SK-MEL-5 (cell line): ENCODE data around the gene FAM193B. TPM values are rescaled to one million over a fixed set of nuclear protein-coding genes. Genes with fewer than 3 reads are reported as not detected.

Experiments
- DNase-seq: peaks from one replicate; pipeline ENCODE4 v3.0.0-alpha.2; 2016; ENCODE audit warnings: low read depth, low spot score
- in situ Hi-C: cut with HindIII; loops from 2 replicates; pipeline ENCODE4 v1.10.0; 2016; ENCODE audit warnings: low sequenced_read_pairs, high pct_unique_total_duplicates, low pct_unique_long_range_greater_than_20kb
- total RNA-seq: library from RNA; depleted of rRNA; stranded (reverse); fragments of >200 nt; shearing (Covaris generic); gene quantifications from 2 replicates; pipeline ENCODE4 v1.2.3, GENCODE V29; 2014

FAM193B gene
- total RNA-seq, 1 experiment from 2014 or later, result 11.4 TPM

GRCh38 chr5:177509991-177510566 is 44.3 kb downstream of the FAM193B start:
- peak; percentile 25 for DNase-seq
- in situ Hi-C loops, result no loop called here

DNA sequence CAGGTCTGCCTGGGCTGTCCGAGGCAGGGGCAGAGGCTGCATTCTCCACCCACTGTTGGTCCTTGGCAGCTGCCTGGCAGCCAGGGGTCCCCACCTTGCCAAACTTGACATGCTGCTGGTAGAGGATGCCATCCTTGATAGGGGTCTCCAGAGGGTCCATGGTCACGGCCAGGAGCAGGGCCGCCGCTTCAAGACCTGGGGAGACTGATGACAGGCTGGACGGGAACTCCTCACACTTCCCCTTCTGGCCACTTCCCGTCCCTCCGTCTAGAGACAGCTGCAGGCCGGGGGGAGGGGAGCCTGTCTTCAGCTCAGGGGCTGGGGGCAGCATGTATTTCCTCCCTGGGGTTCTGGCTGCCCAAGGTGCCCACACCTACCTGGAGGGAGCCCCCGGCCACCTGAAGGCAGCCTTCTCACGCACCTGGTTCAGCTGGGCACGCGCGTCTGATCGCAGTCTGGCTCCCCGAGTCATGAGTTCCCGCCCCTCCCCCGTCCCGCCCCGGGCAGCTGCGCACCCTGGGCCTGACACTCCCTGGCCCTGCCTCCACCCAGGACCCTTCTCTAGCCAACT is 44.9 kb downstream of the FAM193B start, which contains the start of gene DOK3:
Gene DOK3, minus strand, starts transcription at position 446 of the 571 bp plus-strand sequence. Its CDS starts 286 bp downstream, at position 160.
- in situ Hi-C loops, result no loop called here
- no peak for DNase-seq

DNA sequence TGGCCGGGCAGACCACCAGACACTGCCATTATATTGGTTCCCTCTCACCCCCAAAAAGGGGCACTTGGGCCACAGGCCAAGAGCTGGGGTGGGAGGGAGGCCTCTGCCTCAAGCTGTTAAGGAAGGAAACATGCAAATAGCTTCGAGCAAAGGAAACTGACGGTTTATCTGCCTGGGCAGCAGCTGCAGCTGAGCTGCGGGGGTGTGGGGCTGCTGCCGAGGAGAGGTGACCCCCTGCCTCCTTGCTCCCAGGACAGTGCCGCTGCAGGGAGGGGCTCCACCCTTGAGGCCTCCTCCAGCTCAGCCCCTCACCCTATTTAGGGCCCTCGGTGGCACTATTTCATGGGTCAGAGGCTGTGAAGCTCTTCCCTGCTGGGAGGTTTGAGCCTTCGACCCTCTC is 45.5 kb downstream of the FAM193B start:
- DNase-seq, result no peak
- in situ Hi-C loops, result no loop called here

GRCh38 chr5:177508221-177508611 is 46.1 kb downstream of the FAM193B start:
- no peak for DNase-seq
- in situ Hi-C loops, result no loop called here

DNA sequence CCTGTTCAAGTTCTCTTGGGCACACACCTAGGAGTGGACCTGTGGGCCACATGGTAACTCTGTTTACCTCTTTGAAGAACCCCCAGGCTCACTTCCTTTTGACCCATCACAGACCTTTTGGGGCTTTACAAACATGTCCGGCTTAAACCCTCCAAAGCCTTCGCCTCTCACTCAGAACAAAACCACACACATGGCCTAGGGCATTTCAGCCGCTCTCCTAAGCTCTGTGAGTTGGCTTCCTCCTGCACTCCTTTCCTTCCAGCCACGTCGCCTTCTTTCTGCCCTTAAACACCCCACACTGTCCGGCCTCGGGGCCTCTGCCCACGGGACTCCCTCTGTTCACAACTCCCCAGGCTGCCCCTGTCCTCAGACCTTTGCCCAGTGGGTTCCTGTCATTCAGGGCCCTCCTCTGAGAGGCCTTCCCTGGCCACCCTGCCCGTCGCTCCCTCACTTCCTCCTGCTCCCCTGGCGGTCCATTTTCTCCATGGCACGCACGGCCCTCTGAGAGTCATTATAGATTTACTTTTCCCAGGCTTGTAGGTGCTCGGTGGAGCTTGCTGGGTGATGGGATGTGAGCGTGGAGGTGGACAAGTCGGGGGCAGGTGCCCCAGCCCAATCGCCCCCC is 46.7 kb downstream of the FAM193B start:
- in situ Hi-C loops, result no loop called here
- DNase-seq, result no peak

DNA sequence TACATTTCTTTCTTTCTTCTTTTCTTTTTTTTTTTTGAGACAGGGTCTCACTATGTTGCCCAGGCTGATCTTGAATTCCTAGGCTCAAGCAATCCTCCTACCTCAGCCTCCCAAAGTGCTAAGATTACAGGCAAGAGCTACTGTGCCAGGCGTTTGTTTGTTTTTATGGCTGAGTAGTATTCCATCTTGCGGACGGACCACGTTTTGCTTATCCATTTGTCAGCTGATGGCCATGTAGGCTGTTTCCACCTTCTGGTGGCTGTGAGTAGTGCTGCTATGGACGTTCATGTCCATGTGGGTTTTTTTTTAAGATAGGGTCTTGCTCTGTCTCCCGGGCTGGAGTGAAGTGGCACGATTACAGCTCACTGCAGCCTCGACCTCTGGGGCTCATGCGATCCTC is 47.2 kb downstream of the FAM193B start:
- in situ Hi-C loops, result no loop called here
- DNase-seq, result peak; percentile 50

- in situ Hi-C loops, result no loop called here
- DNase-seq, result no peak
These were observed 49.3 kb downstream of the FAM193B start for GRCh38 chr5:177505075-177505474.

- in situ Hi-C loops, result no loop called here
- DNase-seq, result no peak
These were observed 50.0 kb downstream of the FAM193B start for GRCh38 chr5:177504086-177505056.

DNA sequence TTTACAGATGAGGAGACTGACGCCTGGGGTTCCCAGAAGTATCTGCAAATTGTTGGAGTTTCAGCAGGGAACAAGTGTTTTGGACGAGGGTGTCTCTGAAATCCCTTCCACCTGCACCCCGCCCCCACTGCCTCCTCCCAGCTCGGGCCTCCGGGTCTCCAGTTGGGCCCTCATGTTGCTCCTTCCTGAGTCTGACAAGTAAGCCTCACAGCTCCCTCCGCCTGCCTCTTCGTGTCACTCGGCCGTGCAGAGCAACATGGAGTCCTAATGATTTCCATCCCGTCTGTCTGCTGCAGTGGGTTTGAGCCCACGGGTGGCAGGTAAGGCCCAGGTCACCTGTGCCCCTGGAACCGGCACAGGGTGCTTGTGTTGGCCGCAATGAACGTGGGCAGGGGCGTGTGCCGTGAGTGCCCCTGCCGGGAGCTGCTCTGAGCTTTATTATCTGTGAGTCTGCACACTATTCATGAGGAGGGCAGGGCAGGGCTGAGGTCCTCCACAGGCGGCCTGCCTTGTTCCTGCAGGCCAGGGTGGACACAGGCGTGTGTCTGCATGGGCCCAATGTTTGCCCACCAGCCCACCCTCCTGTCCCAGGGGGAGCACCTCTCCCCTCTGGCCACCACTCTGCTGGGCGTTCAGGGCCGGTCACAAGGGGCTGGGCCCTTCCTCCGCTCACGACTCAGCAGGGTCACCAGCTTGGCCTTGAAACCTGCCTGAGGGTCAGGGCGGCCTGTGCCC is 50.8 kb downstream of the FAM193B start:
- DNase-seq, result no peak
- in situ Hi-C loops, result no loop called here

DNA sequence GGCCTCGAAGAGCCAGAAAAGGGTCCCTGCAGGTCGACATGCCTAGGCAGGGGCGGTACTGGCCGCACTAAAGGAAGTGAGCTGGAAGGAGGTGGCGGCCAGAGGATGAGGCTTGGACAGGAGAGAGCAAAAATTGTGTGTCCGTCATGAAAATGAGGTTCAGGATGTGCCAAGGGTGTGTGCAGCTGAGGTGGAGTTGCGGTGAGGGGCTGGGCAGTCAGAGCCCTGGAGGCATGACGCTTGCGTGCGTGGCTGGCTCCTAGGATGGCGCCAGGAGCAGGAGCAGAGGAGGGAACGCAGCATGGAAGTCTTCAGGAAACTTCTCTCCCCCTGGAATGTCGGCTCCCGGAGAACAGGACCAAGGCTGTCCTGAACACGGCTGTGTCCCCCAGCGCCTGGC is 51.5 kb downstream of the FAM193B start:
- DNase-seq, result no peak
- in situ Hi-C loops, result no loop called here

DNA sequence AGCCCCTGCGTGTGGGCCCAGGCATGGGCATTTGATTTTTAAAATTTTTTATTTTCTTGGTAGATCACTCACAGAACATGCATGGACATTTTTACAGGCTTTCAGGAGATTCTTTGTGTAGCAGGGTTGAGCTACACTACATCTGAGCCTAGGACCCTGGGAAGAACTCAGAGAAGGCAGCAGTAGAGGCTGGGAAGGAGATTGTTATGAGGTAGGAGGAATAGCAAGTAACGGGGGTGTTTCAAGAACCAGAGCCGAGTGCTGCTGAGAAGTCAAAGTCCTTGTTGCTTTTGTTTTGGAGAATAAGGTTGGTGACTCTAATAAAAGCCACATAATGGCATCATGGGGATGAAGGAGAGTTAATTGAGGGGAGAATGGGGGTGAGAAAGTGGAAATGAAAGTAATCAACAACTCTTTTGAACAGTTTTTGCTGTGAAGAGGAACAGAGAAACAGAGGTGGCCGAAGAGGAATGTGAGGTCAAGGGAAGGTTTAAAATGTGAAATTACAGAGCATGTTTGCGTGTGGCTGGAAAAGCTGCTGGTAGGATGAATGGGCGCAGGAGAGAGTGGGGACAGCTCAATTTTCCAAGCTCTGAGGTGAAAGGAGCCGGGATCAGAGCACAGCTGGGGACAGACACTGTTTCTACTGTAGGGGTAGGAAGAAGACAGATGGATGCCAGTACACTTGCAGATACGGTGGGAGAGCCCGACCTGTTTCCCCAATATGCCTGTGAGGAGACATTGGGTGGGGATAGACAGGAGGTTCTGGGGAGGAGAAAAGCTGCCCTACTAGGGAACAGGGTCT is 52.3 kb downstream of the FAM193B start:
- in situ Hi-C loops, result no loop called here
- no peak for DNase-seq

DNA sequence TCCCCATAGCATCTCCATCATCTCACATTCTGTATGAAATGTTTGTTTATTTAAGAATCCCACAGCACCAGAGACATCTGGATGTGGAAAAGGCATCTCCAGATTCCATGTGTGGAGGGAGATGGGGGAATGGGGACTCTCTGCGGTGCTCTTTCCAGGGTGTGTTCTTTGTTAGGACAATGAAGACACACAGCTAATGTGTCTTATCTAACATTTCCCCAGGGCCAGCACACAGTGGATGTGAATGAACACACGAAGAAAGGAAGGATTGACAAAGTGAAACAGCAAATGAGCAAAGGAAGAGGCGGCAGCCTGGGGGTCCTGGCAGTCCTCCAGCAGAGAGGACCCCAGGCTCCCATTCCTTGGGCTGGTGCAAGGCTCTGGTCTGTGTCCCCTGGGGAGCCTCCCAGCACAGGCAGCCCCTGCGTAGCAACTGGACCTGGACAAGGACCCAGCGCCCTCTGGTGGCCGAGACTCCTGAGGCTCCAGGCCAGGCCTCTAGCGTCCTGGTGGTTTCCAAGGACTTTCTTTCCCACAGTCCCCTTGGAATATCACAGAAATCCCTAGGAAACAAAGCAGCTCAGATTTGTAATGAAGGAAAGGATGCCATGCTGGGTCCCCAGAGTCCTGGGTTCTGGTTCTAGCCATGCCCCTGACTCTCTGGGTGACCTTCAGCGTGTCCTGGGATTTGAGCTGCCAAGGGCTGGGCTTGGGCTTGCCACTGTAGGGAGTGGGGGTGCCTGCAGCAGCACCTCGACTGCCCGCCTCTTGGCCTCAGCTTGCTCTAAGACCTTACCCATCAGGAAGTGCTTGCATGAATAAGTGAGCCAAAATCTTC is 53.5 kb downstream of the FAM193B start:
- in situ Hi-C loops, result no loop called here
- DNase-seq, result peak; percentile 84

- in situ Hi-C loops, result no loop called here
- DNase-seq, result no peak
These were observed 54.5 kb downstream of the FAM193B start for GRCh38 chr5:177499842-177500241.

DNA sequence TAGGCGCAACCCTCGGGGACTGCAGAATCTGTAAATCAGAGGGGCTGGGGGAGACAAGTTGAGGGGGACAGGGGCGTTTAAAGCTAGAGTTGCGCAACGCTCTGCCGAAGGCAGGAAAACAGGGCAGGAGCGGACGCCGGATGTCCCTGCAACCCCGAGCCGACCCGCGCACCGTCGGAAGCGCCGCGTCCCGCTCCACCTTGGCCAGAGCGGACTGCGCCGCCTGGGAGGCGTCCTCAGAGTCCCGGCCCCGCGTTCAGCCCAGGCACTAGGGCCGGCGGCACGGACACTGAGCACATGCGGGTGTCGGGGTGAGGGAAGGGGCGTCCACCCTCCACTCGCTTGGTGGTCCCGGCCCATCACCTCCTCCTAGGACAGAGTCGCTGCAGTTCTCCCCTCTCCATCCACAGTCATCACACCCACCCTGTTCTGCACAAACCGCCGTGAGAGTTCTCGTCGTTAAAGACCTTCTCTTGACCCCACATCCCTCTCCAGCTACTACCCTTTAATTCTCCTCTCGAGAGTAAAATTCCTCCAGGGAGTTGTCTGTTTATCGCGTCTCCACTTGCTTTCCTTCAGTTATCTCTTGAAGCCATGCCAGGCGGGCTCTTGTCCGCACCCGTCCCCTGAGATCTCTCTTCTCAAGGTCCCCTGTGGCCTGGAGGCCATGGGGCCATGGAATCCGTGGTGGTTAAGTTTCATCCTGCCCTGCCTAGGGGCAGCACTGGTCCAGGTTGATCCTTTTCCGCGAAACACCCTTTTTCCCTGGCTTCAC is 56.2 kb downstream of the FAM193B start:
- DNase-seq, result no peak
- in situ Hi-C loops, result no loop called here

- DNase-seq, result peak; percentile 92
- in situ Hi-C loops, result no loop called here
These were observed 56.9 kb downstream of the FAM193B start, which contains the start of gene PDLIM7 for GRCh38 chr5:177497292-177498012. Gene PDLIM7, minus strand, starts transcription at chr5:177497604. Its CDS starts 1,092 bp downstream, at chr5:177496512.
